CD4-positive, CD25-positive, alpha-beta regulatory T cell (primary cell): ENCODE measurements around the gene SF3B4. TPM values are rescaled to one million over a fixed set of nuclear protein-coding genes. Genes with fewer than 3 reads are reported as not detected.

Experiments used
- ATAC-seq, 2 donors: fragments of 150-1000 bp; cut with Tn5 transposase; one replicate each; pipeline ENCODE4 v1.10.0; 2021; ENCODE audit warnings: low read depth in 2 of 2, moderate number of reproducible peaks in 2 of 2, moderate library complexity in 1 of 2
- DNase-seq, 3 donors: peaks; one replicate each; pipeline versions ENCODE4 v3.0.0 to v3.0.0-alpha.2; 2012 to 2022; ENCODE audit warnings: mixed read lengths in 1 of 3
- H3K27ac ChIP-seq: one replicate; pipeline ENCODE4 v1.7.0; 2013; ENCODE audit warnings: mild to moderate bottlenecking, low read length; ENCODE audit not compliant: insufficient read depth, poor library complexity, severe bottlenecking
- H3K27me3 ChIP-seq: one replicate; pipeline ENCODE4 v1.7.0; 2013; ENCODE audit warnings: low read length; ENCODE audit not compliant: control insufficient read depth, insufficient read depth
- H3K36me3 ChIP-seq: one replicate; pipeline ENCODE4 v1.7.0; 2013; ENCODE audit warnings: mild to moderate bottlenecking, low read length, moderate library complexity; ENCODE audit not compliant: control insufficient read depth, insufficient read depth
- H3K4me1 ChIP-seq: 2 replicates; pipeline ENCODE4 v1.7.0; 2013; ENCODE audit warnings: mild to moderate bottlenecking, low read length; ENCODE audit not compliant: insufficient read depth, control insufficient read depth, poor library complexity, severe bottlenecking
- H3K4me3 ChIP-seq: one replicate; pipeline ENCODE4 v1.7.0; 2013; ENCODE audit warnings: low read depth, mild to moderate bottlenecking, low read length, moderate library complexity
- H3K9me3 ChIP-seq, 2 experiments: 1 replicate in 1 of 2; 2 replicates in 1 of 2; pipeline ENCODE4 v1.7.0; 2013; ENCODE audit warnings: low read length in 2 of 2, mild to moderate bottlenecking in 1 of 2, moderate library complexity in 1 of 2; ENCODE audit not compliant: control insufficient read depth in 2 of 2
- H3K27ac Mint-ChIP-seq, 3 donors: one replicate each; pipeline ENCODE4 v1.8.0; 2020 to 2022; ENCODE audit warnings: mild to moderate bottlenecking in 3 of 3, mixed read lengths in 3 of 3, moderate library complexity in 2 of 3
- H3K27me3 Mint-ChIP-seq: one replicate; pipeline ENCODE4 v1.8.0; 2022; ENCODE audit warnings: mild to moderate bottlenecking, mixed read lengths
- H3K36me3 Mint-ChIP-seq: one replicate; pipeline ENCODE4 v1.8.0; 2020; ENCODE audit warnings: mixed read lengths
- H3K4me1 Mint-ChIP-seq, 4 donors: one replicate each; pipeline ENCODE4 v1.8.0; 2020 to 2022; ENCODE audit warnings: mixed read lengths in 4 of 4, mild to moderate bottlenecking in 1 of 4
- H3K4me3 Mint-ChIP-seq, 4 donors: one replicate each; pipeline ENCODE4 v1.8.0; 2020 to 2022; ENCODE audit warnings: mild to moderate bottlenecking in 4 of 4, mixed read lengths in 4 of 4, moderate library complexity in 3 of 4
- H3K9me3 Mint-ChIP-seq, 7 donors: one replicate each; pipeline ENCODE4 v1.8.0; 2020 to 2022; ENCODE audit warnings: mixed read lengths in 7 of 7, mild to moderate bottlenecking in 3 of 7, moderate library complexity in 2 of 7
- polyA plus RNA-seq, 4 donors: library from polyadenylated mRNA; unstranded; fragments of 300-500 nt; fragmentation: Illumina TruSeq; gene quantifications; one replicate each; pipeline ENCODE4 v1.2.3, GENCODE V29; 2021
- total RNA-seq: library from RNA; stranded (reverse); gene quantifications from one replicate; pipeline ENCODE4 v1.2.3, GENCODE V29; 2022

Gene SF3B4
- total and polyA plus RNA-seq, 5 donors from 2014 or later = 56.0 to 103 (median 84.4) TPM

- Mint-ChIP-seq H3K27ac (peak overlapping the region in 1 of 3 donors; percentile 63), H3K4me1 (peaks cover 7 to 27% (median 13%) of the 10 kb centered on the region in 4 donors), H3K36me3 (no peaks in the 10 kb centered on the region), H3K9me3 (no peaks in the 10 kb centered on the region), H3K27me3 (no peaks in the 10 kb centered on the region), H3K4me3 (peak overlapping the region in 1 of 4 donors; percentile 34)
- Histone ChIP-seq H3K27me3 (no peaks in the 10 kb centered on the region), H3K9me3 (no peaks in the 10 kb centered on the region), H3K36me3 (no peaks in the 10 kb centered on the region), H3K27ac (no peak overlapping the region), H3K4me3 (no peak overlapping the region), H3K4me1 (peaks cover 16% of the 10 kb centered on the region)
- DNase-seq = no peak
- ATAC-seq = no peak
Measured at GRCh38 chr1:149877211-149877946, 50.2 kb downstream of the SF3B4 start.

Other genes starting within 250 kb of the SF3B4 start
- gene FCGR1A, start 145.1 kb downstream of the SF3B4 start, total RNA-seq = not detected
- gene FCGR1A, start 145.1 kb downstream of the SF3B4 start, polyA plus RNA-seq = not detected
- gene BOLA1, start 28.2 kb downstream of the SF3B4 start, total RNA-seq = 6.2 TPM
- 10 to 100 TPM; 37.9 to 47.8 (median 39.5) TPM for gene BOLA1, start 28.2 kb downstream of the SF3B4 start, polyA plus RNA-seq
- 3.3 TPM for gene SV2A, start 10.0 kb downstream of the SF3B4 start, total RNA-seq
- gene SV2A, start 10.0 kb downstream of the SF3B4 start, polyA plus RNA-seq = 1 to 10 TPM in 3 of 4 donors, under 1 TPM in 1; 0.91 to 2.7 (median 1.4) TPM
- gene MTMR11, start 9.1 kb upstream of the SF3B4 start, total RNA-seq = 0.47 TPM
- gene MTMR11, start 9.1 kb upstream of the SF3B4 start, polyA plus RNA-seq = under 1 TPM; 0.13 to 0.98 (median 0.48) TPM
- gene OTUD7B, start 82.9 kb upstream of the SF3B4 start, total RNA-seq = 6.7 TPM
- 1 to 10 TPM in 2 of 4 donors, under 1 TPM in 2; 0.57 to 1.3 (median 1.1) TPM for gene OTUD7B, start 82.9 kb upstream of the SF3B4 start, polyA plus RNA-seq
- gene VPS45, start 140.0 kb upstream of the SF3B4 start, total RNA-seq = 23.4 TPM
- 10 to 100 TPM; 25.8 to 27.8 (median 26.3) TPM for gene VPS45, start 140.0 kb upstream of the SF3B4 start, polyA plus RNA-seq
- 61.0 TPM for gene PLEKHO1, start 222.1 kb upstream of the SF3B4 start, total RNA-seq
- gene PLEKHO1, start 222.1 kb upstream of the SF3B4 start, polyA plus RNA-seq = 10 to 100 TPM; 21.5 to 31.5 (median 27.5) TPM